Keratinocyte (primary cell): ENCODE measurements around the gene DUT. TPM values are rescaled to one million over a fixed set of nuclear protein-coding genes. Genes with fewer than 3 reads are reported as not detected.
A peak's percentile ranks its signal among the peaks of the same experiment; 100 is the strongest.

Experiments
- DNase-seq: peaks from one replicate; pipeline ENCODE4 v3.0.0-alpha.2; 2011; ENCODE audit warnings: low read depth, missing footprints, low spot score
- FAIRE-seq: peaks from 2 replicates; lab custom pipeline; 2011; peaks lifted over from hg19 to GRCh38; lab: Jason Lieb, UNC
- H2AFZ ChIP-seq: 2 replicates; pipeline ENCODE4 v1.6.0; 2012; ENCODE audit warnings: low read length, control low read depth, inconsistent platforms; ENCODE audit not compliant: control insufficient read depth
- H3K27ac ChIP-seq: 2 replicates; pipeline ENCODE4 v1.5.1; 2011; ENCODE audit warnings: low read length; ENCODE audit not compliant: control insufficient read depth, insufficient read depth
- H3K27me3 ChIP-seq: 3 replicates; pipeline ENCODE4 v1.6.0; 2011; ENCODE audit warnings: low read length; ENCODE audit not compliant: control insufficient read depth, insufficient read depth; ENCODE audit errors: extremely low read depth
- H3K36me3 ChIP-seq, 2 experiments: 2 replicates in 1 of 2; 3 replicates in 1 of 2; pipeline ENCODE4 v1.5.1; 2011; ENCODE audit warnings: low read length in 2 of 2, mild to moderate bottlenecking in 1 of 2; ENCODE audit not compliant: control insufficient read depth in 2 of 2, insufficient read depth in 2 of 2; ENCODE audit errors: extremely low read depth in 1 of 2
- H3K4me1 ChIP-seq: 3 replicates; pipeline ENCODE4 v1.5.1; 2011; ENCODE audit warnings: low read length; ENCODE audit not compliant: control insufficient read depth, insufficient read depth; ENCODE audit errors: extremely low read depth
- H3K4me2 ChIP-seq: 3 replicates; pipeline ENCODE4 v1.6.0; 2011; ENCODE audit warnings: low read depth, low read length; ENCODE audit not compliant: control insufficient read depth, insufficient read depth; ENCODE audit errors: extremely low read depth
- H3K4me3 ChIP-seq, 3 experiments: fragments of 200-600 bp in 1 of 3; sonication (generic) in 1 of 3; 2 replicates in 2 of 3; 3 replicates in 1 of 3; pipeline ENCODE4 v1.5.1; 2011 to 2016; ENCODE audit warnings: low read length in 3 of 3, mild to moderate bottlenecking in 3 of 3, control low read depth in 2 of 3, inconsistent platforms in 1 of 3, low read depth in 1 of 3, mixed read lengths in 1 of 3, mixed run types in 1 of 3, moderate library complexity in 1 of 3; ENCODE audit not compliant: control insufficient read depth in 2 of 3, insufficient read depth in 2 of 3; ENCODE audit errors: extremely low read depth in 1 of 3
- H3K79me2 ChIP-seq: 2 replicates; pipeline ENCODE4 v1.6.0; 2012; ENCODE audit warnings: low read length; ENCODE audit not compliant: control insufficient read depth, insufficient read depth
- H3K9ac ChIP-seq: 3 replicates; pipeline ENCODE4 v1.6.0; 2011; ENCODE audit warnings: low read length; ENCODE audit not compliant: control insufficient read depth, insufficient read depth; ENCODE audit errors: extremely low read depth
- H3K9me1 ChIP-seq: 3 replicates; pipeline ENCODE4 v1.6.0; 2011; ENCODE audit warnings: low read length; ENCODE audit not compliant: control insufficient read depth, insufficient read depth; ENCODE audit errors: extremely low read depth
- H3K9me3 ChIP-seq: 2 replicates; pipeline ENCODE4 v1.5.1; 2012; ENCODE audit warnings: low read depth, low read length; ENCODE audit not compliant: control insufficient read depth
- H4K20me1 ChIP-seq: 3 replicates; pipeline ENCODE4 v1.6.0; 2011; ENCODE audit warnings: low read length; ENCODE audit not compliant: control insufficient read depth, insufficient read depth; ENCODE audit errors: extremely low read depth
- CTCF ChIP-seq, 3 experiments: IDR thresholded peaks in 1 of 3; conservative IDR thresholded peaks in 1 of 3; optimal IDR thresholded peaks in 1 of 3; 2 replicates in 2 of 3; 3 replicates in 1 of 3; pipeline versions ENCODE3 to v1.5.1; 2011; ENCODE audit warnings: low read length in 3 of 3, mild to moderate bottlenecking in 3 of 3, moderate library complexity in 2 of 3, control low read depth in 1 of 3, inconsistent platforms in 1 of 3; ENCODE audit not compliant: insufficient read depth in 2 of 3; ENCODE audit errors: extremely low read depth in 1 of 3
- EZH2 ChIP-seq: IDR thresholded peaks from one replicate; pipeline ENCODE4 v1.6.1; 2012; ENCODE audit warnings: inconsistent platforms, mild to moderate bottlenecking, low read length, moderate library complexity
- dilution Hi-C: fragments of 300-500 bp; cut with MboI; formaldehyde crosslinking; loops from one replicate; pipeline ENCODE4 v1.7.0; 2020; ENCODE audit warnings: low sequenced_read_pairs; ENCODE audit not compliant: extremely low pct_ligation_motif_present
- polyA plus RNA-seq, 5 experiments: library from polyadenylated mRNA; depleted of rRNA in 3 of 5; stranded (reverse) in 3 of 5; stranded (forward) in 1 of 5; unstranded in 1 of 5; fragments of >200 nt; gene quantifications; 1 replicate in 1 of 5; 2 replicates in 3 of 5; 3 replicates in 1 of 5; pipeline versions ENCODE4 v1.2.1 to v1.2.3, GENCODE V29; 2011 to 2012; ENCODE audit warnings: missing spikeins in 2 of 5, low read depth in 1 of 5, low replicate concordance in 1 of 5

Gene DUT
- polyA plus RNA-seq, 1 donor (not counting 4 experiments of a cell fraction or from before 2014, with no cell fraction given), result 79.8 TPM

- no peak for DNase-seq
- no peaks in the 10 kb centered on the region for H3K27me3 ChIP-seq
- no peaks in the 10 kb centered on the region for H3K79me2 ChIP-seq
- no peaks in the 10 kb centered on the region for H3K9me3 ChIP-seq
- H3K4me1 ChIP-seq, result peaks cover 16% of the 10 kb centered on the region
- H4K20me1 ChIP-seq, result no peaks in the 10 kb centered on the region
- no peak overlapping the region for H2AFZ ChIP-seq
- no peak for TF ChIP-seq CTCF (optimal IDR thresholded peaks at IDR 0.05 in 1 of 3, IDR thresholded peaks at IDR 0.05 in 1 of 3, conservative IDR thresholded peaks at IDR 0.05 in 1 of 3; ENCODE audit: extremely low read depth in 1 of 3, insufficient read depth in 2 of 3, low read length in 3 of 3)
- no peak for TF ChIP-seq EZH2
- no peaks in the 10 kb centered on the region for H3K36me3 ChIP-seq
- no peak overlapping the region for H3K4me3 ChIP-seq
- no peak overlapping the region for H3K4me2 ChIP-seq
- no peaks in the 10 kb centered on the region for H3K9me1 ChIP-seq
- no peak overlapping the region for H3K27ac ChIP-seq
- dilution Hi-C loops, result no loop called here
- no peak overlapping the region for H3K9ac ChIP-seq
- FAIRE-seq, result no peak
These were observed 51.8 kb downstream of the DUT start for GRCh38 chr15:48383031-48383430.

- no peaks in the 10 kb centered on the region for H3K27me3 ChIP-seq
- TF ChIP-seq CTCF (optimal IDR thresholded peaks at IDR 0.05 in 1 of 3, IDR thresholded peaks at IDR 0.05 in 1 of 3, conservative IDR thresholded peaks at IDR 0.05 in 1 of 3; ENCODE audit: extremely low read depth in 1 of 3, insufficient read depth in 2 of 3, low read length in 3 of 3) (no peak), EZH2 (no peak)
- H3K79me2 ChIP-seq, result no peaks in the 10 kb centered on the region
- H3K4me1 ChIP-seq, result peaks cover 31% of the 10 kb centered on the region
- no peaks in the 10 kb centered on the region for H3K9me3 ChIP-seq
- H3K9me1 ChIP-seq, result no peaks in the 10 kb centered on the region
- no peak overlapping the region for H3K9ac ChIP-seq
- H3K36me3 ChIP-seq, result no peaks in the 10 kb centered on the region
- H3K27ac ChIP-seq, result peak overlapping the region; percentile 10
- FAIRE-seq, result peak; percentile 56
- H4K20me1 ChIP-seq, result no peaks in the 10 kb centered on the region
- H3K4me2 ChIP-seq, result peak overlapping the region; percentile 13
- dilution Hi-C loops, result no loop called here
- H3K4me3 ChIP-seq, result no peak overlapping the region
- no peak overlapping the region for H2AFZ ChIP-seq
- DNase-seq, result no peak
These were observed 53.4 kb downstream of the DUT start for GRCh38 chr15:48384616-48385015.
